Hepatocyte (in vitro differentiated cells): ENCODE results near the gene CCDC12. TPM values are rescaled to one million over a fixed set of nuclear protein-coding genes. Genes with fewer than 3 reads are reported as not detected.
A peak's percentile ranks its signal among the peaks of the same experiment; 100 is the strongest.

Source experiments
- DNase-seq: peaks from one replicate; pipeline ENCODE4 v3.0.0-alpha.2; 2016; ENCODE audit warnings: low spot score
- H2AFZ ChIP-seq: fragments of 200-600 bp; sonication (generic); 2 replicates; pipeline ENCODE4 v1.6.0; 2016; ENCODE audit warnings: antibody characterized with exemption, mild to moderate bottlenecking
- H3K27ac ChIP-seq: fragments of 200-600 bp; sonication (generic); 2 replicates; pipeline ENCODE4 v1.5.1; 2016; ENCODE audit warnings: mild to moderate bottlenecking
- H3K27me3 ChIP-seq: fragments of 200-600 bp; sonication (generic); 2 replicates; pipeline ENCODE4 v1.6.1; 2016
- H3K36me3 ChIP-seq: fragments of 200-600 bp; sonication (generic); replicated peaks from 2 replicates; pipeline ENCODE4 v1.5.1; 2016; ENCODE audit warnings: low read depth; ENCODE audit not compliant: insufficient read depth
- H3K4me1 ChIP-seq: fragments of 200-600 bp; sonication (generic); 2 replicates; pipeline ENCODE4 v1.5.1; 2016; ENCODE audit warnings: mild to moderate bottlenecking, moderate library complexity; ENCODE audit not compliant: insufficient read depth
- H3K4me2 ChIP-seq: fragments of 200-600 bp; sonication (generic); 2 replicates; pipeline ENCODE4 v1.6.0; 2016
- H3K4me3 ChIP-seq: fragments of 200-600 bp; sonication (generic); 2 replicates; pipeline ENCODE4 v1.5.1; 2016; ENCODE audit warnings: mild to moderate bottlenecking
- H3K79me2 ChIP-seq: fragments of 200-600 bp; sonication (generic); 2 replicates; pipeline ENCODE4 v1.6.0; 2017; ENCODE audit warnings: mild to moderate bottlenecking
- H3K9me2 ChIP-seq: fragments of 200-600 bp; sonication (generic); replicated peaks from 2 replicates; pipeline ENCODE4 v1.6.0; 2017; ENCODE audit warnings: mild to moderate bottlenecking; ENCODE audit not compliant: insufficient read depth
- H3K9me3 ChIP-seq: fragments of 200-600 bp; sonication (generic); 2 replicates; pipeline ENCODE4 v1.5.1; 2016; ENCODE audit warnings: low read depth, mild to moderate bottlenecking
- H4K20me1 ChIP-seq: fragments of 200-600 bp; sonication (generic); 2 replicates; pipeline ENCODE4 v1.6.0; 2016; ENCODE audit warnings: mild to moderate bottlenecking; ENCODE audit not compliant: insufficient read depth, poor library complexity, severe bottlenecking
- EZH2 ChIP-seq: fragments of 200-600 bp; sonication (generic); IDR thresholded peaks from 2 replicates; pipeline ENCODE4 v1.6.1; 2016; ENCODE audit warnings: antibody characterized with exemption, mild to moderate bottlenecking, borderline replicate concordance
- EZH2phosphoT487 ChIP-seq: fragments of 200-600 bp; sonication (generic); IDR thresholded peaks from one replicate; pipeline ENCODE4 v1.6.1; 2018; ENCODE audit warnings: antibody characterized with exemption, mild to moderate bottlenecking, low read depth, moderate library complexity; ENCODE audit not compliant: unreplicated experiment, severe bottlenecking
- WGBS: methylation state at CpG from one replicate; pipeline ENCODE4 v1.1.6; 2016; ENCODE audit warnings: low lambda C conversion rate; ENCODE audit errors: missing lambda C conversion rate; 5-methylcytosine and 5-hydroxymethylcytosine counted together
- polyA plus RNA-seq: library from polyadenylated mRNA; unstranded; fragments of >200 nt; fragmentation: Nextera tagmentation; extraction: Ambion mirVana; gene quantifications from 2 replicates; pipeline ENCODE4 v1.2.1, GENCODE V29; 2016
- total RNA-seq: library from RNA; depleted of rRNA; stranded (reverse); fragments of >200 nt; gene quantifications from 2 replicates; pipeline ENCODE4 v1.2.3, GENCODE V29; 2014
- TF ChIP-seq, protein P1 (sequence below): fragments of 200-600 bp; sonication (generic); IDR thresholded peaks from 2 replicates; pipeline ENCODE4 v1.5.1; 2016; ENCODE audit warnings: antibody characterized with exemption, mild to moderate bottlenecking; ENCODE audit not compliant: poor library complexity

The CCDC12 gene
- total and polyA plus RNA-seq, 2 experiments from 2014 or later = 41.1 to 78.4 TPM

DNA sequence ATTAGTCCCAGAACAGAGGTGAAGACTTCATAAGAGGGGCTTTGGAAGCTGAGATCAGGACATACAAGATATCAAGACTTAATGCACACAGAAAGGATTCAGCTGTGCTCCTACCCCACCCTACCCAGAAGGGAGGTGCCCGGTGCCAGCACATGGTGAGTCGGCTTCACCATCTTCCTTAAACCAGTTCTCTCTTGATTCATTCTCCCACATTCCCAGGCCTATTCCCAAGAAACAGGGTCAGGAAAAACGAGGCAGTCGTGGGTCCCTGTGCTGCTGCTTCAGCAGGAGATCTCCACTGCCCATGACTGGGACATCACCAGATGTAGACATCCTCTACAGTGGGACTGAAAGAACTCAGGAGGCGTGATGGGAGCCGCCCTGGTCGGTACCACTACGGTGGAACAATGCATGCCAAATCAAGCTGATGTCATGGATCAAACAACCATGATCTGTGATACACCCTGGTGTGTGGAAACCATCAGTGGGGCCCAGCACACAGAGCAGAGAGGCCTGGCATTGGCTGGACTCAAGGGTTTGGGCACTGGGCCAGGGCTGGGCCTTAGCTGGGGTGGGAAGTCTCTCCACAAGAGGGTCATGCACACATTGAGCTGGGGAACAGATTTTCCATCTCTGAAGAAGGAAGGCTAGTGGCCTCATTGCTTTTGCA is 41.9 kb downstream of the CCDC12 start:
- peak; percentile 73 for DNase-seq
- WGBS = 97% methylated on average over 8 of the region's 8 CpGs
- Histone ChIP-seq H2AFZ (no peak overlapping the region), H3K4me2 (peak overlapping the region; percentile 20), H3K9me2 (no peaks in the 10 kb centered on the region), H3K79me2 (peaks cover 85% of the 10 kb centered on the region), H3K4me3 (no peak overlapping the region), H3K9me3 (no peaks in the 10 kb centered on the region), H3K27me3 (no peaks in the 10 kb centered on the region), H3K4me1 (peaks cover 82% of the 10 kb centered on the region), H3K27ac (peak overlapping the region; percentile 87), H3K36me3 (no peaks in the 10 kb centered on the region), H4K20me1 (peaks cover 8% of the 10 kb centered on the region)
- TF ChIP-seq EZH2 (no peak), EZH2phosphoT487 (no peak)
- TF ChIP-seq, protein P1, sequence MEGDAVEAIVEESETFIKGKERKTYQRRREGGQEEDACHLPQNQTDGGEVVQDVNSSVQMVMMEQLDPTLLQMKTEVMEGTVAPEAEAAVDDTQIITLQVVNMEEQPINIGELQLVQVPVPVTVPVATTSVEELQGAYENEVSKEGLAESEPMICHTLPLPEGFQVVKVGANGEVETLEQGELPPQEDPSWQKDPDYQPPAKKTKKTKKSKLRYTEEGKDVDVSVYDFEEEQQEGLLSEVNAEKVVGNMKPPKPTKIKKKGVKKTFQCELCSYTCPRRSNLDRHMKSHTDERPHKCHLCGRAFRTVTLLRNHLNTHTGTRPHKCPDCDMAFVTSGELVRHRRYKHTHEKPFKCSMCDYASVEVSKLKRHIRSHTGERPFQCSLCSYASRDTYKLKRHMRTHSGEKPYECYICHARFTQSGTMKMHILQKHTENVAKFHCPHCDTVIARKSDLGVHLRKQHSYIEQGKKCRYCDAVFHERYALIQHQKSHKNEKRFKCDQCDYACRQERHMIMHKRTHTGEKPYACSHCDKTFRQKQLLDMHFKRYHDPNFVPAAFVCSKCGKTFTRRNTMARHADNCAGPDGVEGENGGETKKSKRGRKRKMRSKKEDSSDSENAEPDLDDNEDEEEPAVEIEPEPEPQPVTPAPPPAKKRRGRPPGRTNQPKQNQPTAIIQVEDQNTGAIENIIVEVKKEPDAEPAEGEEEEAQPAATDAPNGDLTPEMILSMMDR = no peak

DNA sequence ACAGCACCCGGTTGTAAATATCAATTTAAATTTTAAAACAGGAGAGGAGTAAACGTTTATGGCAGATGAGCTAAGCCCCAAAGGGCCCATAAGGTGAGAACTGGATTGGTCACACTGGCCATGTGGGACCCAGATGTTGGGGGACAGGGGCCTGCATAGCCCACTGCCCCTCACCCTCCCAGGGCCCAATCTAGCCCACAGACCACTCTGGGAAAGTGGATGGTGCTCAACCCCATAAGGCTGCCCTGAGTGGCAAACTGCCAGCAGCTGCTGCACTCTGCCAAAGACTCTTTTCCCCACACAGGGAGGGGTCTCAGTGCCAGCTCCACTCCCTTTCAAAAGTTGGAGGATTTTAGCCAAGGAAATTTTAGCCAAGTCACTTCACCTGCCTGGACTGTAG is 42.5 kb downstream of the CCDC12 start:
- Histone ChIP-seq H4K20me1 (peaks cover 8% of the 10 kb centered on the region), H3K9me3 (no peaks in the 10 kb centered on the region), H3K27me3 (no peaks in the 10 kb centered on the region), H3K4me3 (no peak overlapping the region), H2AFZ (no peak overlapping the region), H3K4me1 (peaks cover 77% of the 10 kb centered on the region), H3K27ac (peak overlapping the region; percentile 87), H3K79me2 (peaks cover 85% of the 10 kb centered on the region), H3K4me2 (no peak overlapping the region), H3K36me3 (no peaks in the 10 kb centered on the region), H3K9me2 (no peaks in the 10 kb centered on the region)
- no peak for DNase-seq
- 52% methylated on average over 2 of the region's 2 CpGs for WGBS
- TF ChIP-seq, protein P1 = no peak
- TF ChIP-seq EZH2phosphoT487 = no peak

DNA sequence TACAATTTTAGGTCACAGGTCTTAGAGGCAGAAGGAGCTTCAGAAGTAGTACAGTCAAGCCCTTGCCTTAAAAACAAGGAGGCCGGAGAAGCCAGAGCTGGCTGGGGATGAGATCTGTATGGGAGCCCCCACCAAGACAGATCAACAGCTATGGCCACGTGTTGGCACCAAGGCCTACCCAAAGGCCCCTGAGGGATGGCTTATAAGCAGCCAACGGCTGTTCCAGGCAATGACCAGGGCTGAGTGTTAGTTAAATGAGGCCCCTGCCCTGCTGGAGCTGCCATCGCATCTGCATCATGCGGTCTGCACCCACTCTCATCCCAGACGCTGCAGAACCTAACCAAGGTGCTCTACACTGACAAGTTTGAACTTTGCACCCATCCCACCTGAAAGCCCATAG is 43.3 kb downstream of the CCDC12 start:
- Histone ChIP-seq H3K36me3 (no peaks in the 10 kb centered on the region), H3K4me3 (no peak overlapping the region), H3K4me2 (no peak overlapping the region), H3K9me2 (no peaks in the 10 kb centered on the region), H3K27ac (peak overlapping the region; percentile 87), H4K20me1 (peaks cover 8% of the 10 kb centered on the region), H3K4me1 (peaks cover 70% of the 10 kb centered on the region), H3K27me3 (no peaks in the 10 kb centered on the region), H3K79me2 (peaks cover 85% of the 10 kb centered on the region), H2AFZ (no peak overlapping the region), H3K9me3 (no peaks in the 10 kb centered on the region)
- TF ChIP-seq EZH2phosphoT487 = no peak
- no peak for TF ChIP-seq EZH2
- TF ChIP-seq, protein P1 = no peak
- WGBS = 72% methylated on average over 6 of the region's 6 CpGs
- no peak for DNase-seq
